NCI-H1930 (cell line): ENCODE data around the gene DENND5B.

ENCODE experiments used
- DNase-seq, 2 experiments: peaks; one replicate each; lab custom pipeline; 2025; lab: John Stamatoyannopoulos, UW

The DENND5B gene

DNA sequence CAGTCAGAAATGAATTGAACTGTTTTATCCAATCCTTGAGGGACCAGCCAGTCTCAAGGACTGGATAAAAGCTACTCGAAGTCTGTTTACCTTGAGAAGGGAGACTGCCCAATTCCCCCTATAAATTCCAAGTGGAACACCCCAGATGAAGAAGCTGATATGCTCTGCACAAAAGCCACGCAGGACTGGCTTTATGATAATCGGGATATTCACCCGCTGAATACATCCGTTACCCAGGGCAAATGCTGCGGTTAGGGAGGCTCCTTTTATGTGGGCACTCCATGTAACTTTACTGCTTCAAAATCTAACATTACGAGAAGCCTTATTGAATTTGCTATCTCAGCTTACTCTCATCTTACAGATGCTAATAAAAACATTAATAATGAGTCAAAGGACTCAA, 119.1 kb downstream of the DENND5B start:
- DNase-seq, result no peak

- no peak for DNase-seq
Measured at GRCh38 chr12:31471051-31471450, 119.9 kb downstream of the DENND5B start.

- no peak for DNase-seq
Measured at GRCh38 chr12:31470459-31470858, 120.5 kb downstream of the DENND5B start.

DNA sequence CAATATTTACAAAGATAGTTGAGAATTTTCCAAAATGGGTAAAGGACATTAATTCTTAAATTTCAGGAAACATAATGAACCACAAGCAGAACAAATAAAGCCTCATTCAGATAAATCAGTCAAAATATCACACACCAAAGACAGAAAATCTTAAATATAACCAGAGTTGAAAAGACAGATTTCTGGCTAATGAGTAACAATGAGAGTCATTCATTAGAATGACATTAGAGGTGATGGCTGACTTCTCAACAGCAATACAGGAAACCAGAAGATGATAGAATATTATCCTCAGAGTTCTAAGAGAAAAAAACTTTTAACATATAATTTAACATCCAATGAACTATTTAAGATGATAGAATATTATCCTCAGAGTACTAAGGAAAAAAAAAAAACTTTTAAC, 124.2 kb downstream of the DENND5B start:
- no peak for DNase-seq

DNA sequence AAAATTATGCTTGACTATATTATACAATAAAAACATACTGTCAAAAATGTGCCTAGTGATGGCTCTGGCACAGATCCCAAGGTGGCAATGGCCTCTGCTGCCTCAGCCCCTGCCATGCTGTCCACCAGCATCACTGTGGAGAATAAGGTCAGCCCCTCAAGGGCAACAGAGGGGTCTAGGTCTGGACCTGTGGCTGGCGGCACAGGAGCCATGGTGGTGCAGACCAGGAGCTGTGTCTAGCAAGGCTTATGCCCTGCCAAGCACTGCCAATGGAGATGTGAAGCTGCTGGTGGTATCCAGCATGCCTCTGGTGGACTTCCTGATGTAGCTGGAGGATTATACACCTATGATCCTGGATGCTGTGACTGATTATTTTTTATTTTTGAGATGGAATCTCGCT, 125.9 kb downstream of the DENND5B start:
- DNase-seq, result no peak

DNA sequence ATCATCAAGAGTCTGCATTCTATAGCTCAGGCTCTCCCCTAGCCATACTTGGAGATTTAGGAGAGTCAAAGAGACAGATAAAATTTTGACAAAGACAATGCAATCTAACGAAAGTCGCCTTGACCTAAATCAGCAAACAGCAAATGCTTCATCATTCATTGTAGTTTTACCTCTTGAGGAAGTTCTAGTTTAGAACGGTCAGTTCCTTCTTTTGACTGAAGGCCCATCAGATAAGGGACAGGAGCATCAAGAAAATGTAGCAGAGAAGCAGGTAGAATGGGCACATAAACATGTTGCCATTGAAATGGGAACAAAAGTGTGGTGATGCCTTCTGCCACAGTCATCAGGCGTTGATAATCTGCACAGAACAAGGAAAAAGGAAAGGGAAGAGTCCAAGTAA, 130.9 kb downstream of the DENND5B start:
- no peak for DNase-seq

GRCh38 chr12:31456562-31456961, 134.4 kb downstream of the DENND5B start:
- no peak for DNase-seq

DNA sequence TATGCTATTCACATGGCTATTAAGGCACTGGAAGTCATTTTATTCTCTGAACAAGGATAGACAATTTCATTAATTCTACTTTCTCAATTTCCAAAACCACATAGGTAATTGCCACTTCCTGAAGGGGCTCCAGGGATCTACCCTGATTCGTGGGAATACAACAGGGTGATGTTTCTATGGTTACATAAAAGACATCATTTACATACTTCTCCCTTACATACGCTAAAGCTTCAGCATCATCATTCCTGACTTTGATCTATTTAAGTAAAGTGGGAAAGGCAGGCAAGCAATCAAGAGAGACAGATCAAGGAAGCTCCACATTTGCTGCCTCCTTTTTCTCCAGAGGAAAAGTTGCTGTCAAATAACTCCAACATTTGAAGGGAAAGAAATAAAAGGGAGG, 146.2 kb downstream of the DENND5B start:
- DNase-seq, result no peak

GRCh38 chr12:31440586-31440985, 150.3 kb downstream of the DENND5B start:
- no peak for DNase-seq

GRCh38 chr12:31440134-31440533, 150.8 kb downstream of the DENND5B start:
- DNase-seq, result no peak

DNA sequence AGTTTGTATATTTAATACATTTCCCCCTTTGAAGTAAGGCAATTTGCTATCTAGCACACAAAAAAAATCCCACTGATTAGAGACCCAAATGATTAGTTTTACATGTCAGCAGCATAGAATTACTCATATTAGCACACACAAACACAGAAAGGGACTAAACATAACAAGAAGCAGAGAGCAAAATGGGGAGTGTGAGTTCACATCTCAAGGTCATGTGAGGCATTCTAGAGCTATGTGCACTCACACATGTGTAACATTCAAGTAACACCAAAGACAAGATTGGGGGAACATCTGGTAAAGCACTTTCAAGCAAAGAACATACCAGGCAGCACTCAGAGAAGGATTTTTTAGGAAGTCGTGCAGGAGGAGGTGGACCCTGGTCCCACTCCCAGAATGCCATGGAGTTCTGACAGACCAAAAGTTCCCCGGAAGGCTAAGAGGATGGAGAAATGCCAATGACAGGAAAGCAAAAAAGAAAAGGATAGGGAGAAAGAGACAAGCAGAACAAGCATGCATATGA, 159.2 kb downstream of the DENND5B start:
- no peak for DNase-seq

DNA sequence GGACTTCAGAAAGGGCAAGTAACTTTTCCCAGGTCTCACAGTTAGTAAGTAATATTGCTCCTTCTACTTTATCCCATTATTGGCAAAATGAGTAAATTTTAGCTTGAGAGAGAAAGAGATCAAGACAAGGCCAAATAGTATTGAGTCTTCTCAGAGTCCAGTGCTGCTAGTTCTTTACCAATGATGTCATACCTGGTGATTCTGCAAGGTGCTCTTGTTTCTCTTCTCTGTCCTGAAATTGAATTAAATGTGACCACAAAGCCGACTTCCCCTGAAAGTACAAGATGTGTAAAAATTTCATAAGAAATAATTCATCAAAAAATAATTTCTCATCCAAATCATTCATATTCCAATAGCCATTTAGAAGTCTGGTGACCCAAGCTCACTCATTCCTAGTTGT, 167.5 kb downstream of the DENND5B start:
- DNase-seq, result no peak

GRCh38 chr12:31412292-31412801, 178.6 kb downstream of the DENND5B start:
- DNase-seq, result no peak

- DNase-seq, result no peak
Measured at GRCh38 chr12:31408763-31409162, 182.2 kb downstream of the DENND5B start.

- no peak for DNase-seq
Measured at GRCh38 chr12:31407562-31407961, 183.4 kb downstream of the DENND5B start.

DNA sequence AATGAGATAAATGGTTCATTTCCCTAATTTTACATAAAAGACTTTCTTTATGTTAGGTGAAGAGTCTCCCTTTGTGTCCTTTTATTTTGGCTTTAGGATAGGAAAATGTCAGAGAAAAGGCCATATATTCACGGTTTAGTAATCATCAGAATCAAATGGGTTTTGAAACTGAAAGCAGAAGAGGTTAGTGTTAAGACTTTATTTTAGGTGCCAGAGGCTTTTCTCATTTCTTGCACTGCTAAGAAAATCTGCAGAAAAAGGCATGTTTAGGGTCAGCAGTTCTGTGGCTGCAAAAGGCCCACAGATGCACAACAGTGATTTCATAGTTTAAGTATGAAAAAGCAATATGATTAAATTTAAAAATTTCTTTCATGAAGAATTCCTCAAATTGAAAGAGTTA, 184.6 kb downstream of the DENND5B start:
- DNase-seq, result no peak

DNA sequence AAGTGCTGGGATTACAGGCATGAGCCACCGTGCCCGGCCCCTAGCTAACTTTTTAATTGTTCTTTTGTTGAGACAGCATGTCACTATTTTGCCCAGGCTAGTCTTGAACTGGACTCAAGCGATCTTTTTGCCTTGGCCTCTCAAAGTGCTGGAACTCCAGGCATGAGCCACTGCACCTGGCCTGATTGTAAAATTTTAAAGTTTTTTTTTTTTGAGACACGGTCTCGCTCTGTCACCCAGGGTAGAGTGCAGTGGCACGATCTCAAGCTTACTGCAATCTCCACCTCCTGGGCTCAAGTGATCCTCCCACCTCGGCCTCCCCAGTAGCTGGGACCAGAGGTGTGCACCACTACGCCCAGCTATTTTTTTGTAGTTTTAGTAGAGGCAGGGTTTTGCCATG, 185.9 kb downstream of the DENND5B start:
- DNase-seq, result no peak

- DNase-seq, result peak; percentile 31 to 70
Measured at GRCh38 chr12:31403099-31403607, 187.8 kb downstream of the DENND5B start.

GRCh38 chr12:31393004-31393550, 197.9 kb downstream of the DENND5B start:
- no peak for DNase-seq

DNA sequence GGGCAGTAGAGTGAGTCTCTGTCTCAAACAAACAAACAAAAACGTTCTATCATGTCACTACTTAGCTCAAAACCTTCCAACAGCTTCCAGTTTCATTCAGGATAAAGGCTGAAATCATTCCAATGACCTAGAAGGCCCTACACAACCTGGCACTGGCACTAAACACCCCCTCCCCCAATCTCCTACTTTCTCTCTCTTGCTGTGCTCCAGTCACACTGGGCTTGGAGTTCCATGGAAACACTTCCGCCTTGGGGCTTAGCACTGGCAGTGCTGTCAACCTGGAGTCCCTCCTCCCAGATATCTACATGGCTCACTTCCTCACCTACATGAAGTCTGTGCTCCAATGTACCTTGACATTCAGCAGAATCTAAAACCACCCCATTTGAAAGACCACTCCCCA, 199.9 kb downstream of the DENND5B start:
- DNase-seq, result no peak

- no peak for DNase-seq
Measured at GRCh38 chr12:31388713-31389112, 202.2 kb downstream of the DENND5B start.

DNA sequence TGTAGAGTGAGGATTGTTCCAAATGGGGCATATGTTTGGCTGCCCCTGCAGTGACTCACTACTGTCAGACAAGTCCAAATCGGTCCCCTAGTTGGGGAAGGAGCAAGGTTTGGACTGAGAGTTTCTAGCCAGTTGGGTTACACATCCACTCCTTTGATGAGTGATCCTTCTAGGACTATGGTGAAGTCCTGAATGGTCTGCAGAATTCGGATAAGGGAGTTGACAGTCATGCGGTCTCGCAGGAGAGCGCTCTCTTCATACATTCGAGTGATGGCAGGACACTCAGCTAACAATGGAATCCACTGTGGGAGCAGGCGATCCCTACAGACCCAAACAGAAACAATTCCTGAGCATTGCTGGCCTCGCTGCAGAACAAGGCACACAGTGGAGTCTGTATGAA, 203.5 kb downstream of the DENND5B start:
- DNase-seq, result no peak

- DNase-seq, result no peak
Measured at GRCh38 chr12:31387011-31387410, 203.9 kb downstream of the DENND5B start.

- DNase-seq, result no peak
Measured at GRCh38 chr12:31386364-31386777, 204.6 kb downstream of the DENND5B start.
